Mesenchymal stem cell (in vitro differentiated cells and primary cell): ENCODE data around the gene CLDN19.
"Not testable (repeated sequence)": the region's sequence is repeated elsewhere in the genome, so short reads cannot be mapped to it uniquely, and the experiment has no call there.

ENCODE experiments used
- DNase-seq: peaks from one replicate; pipeline ENCODE4 v3.0.0-alpha.2; 2013
- H2AFZ ChIP-seq: one replicate; pipeline ENCODE4 v1.6.1; 2013; ENCODE audit warnings: low read depth, mild to moderate bottlenecking, control low read depth, inconsistent platforms, low read length, moderate library complexity
- H2AK5ac ChIP-seq: 2 replicates; pipeline ENCODE4 v1.6.1; 2013; ENCODE audit warnings: low read length, moderate library complexity, mild to moderate bottlenecking, inconsistent platforms; ENCODE audit not compliant: severe bottlenecking
- H2BK120ac ChIP-seq: one replicate; pipeline ENCODE4 v1.6.1; 2013; ENCODE audit warnings: low read depth, mild to moderate bottlenecking, inconsistent platforms, low read length, moderate library complexity
- H2BK12ac ChIP-seq, 2 experiments: one replicate each; pipeline ENCODE4 v1.6.1; 2013; ENCODE audit warnings: inconsistent platforms in 2 of 2, low read length in 2 of 2, mild to moderate bottlenecking in 2 of 2, moderate library complexity in 2 of 2, control low read depth in 1 of 2
- H2BK15ac ChIP-seq: one replicate; pipeline ENCODE4 v1.6.1; 2013; ENCODE audit warnings: mild to moderate bottlenecking, low read depth, inconsistent platforms; ENCODE audit not compliant: poor library complexity, severe bottlenecking
- H2BK5ac ChIP-seq: 2 replicates; pipeline ENCODE4 v1.6.1; 2013; ENCODE audit warnings: low read depth, mild to moderate bottlenecking, low read length, control low read depth, inconsistent platforms; ENCODE audit not compliant: poor library complexity, severe bottlenecking
- H3K14ac ChIP-seq, 2 experiments: one replicate each; pipeline ENCODE4 v1.6.1; 2013; ENCODE audit warnings: inconsistent platforms in 2 of 2, low read length in 2 of 2, control low read depth in 1 of 2, mild to moderate bottlenecking in 1 of 2, moderate library complexity in 1 of 2
- H3K18ac ChIP-seq, 2 experiments: one replicate each; pipeline ENCODE4 v1.6.1; 2013; ENCODE audit warnings: inconsistent platforms in 2 of 2, low read length in 2 of 2, control low read depth in 1 of 2, low read depth in 1 of 2, mild to moderate bottlenecking in 1 of 2
- H3K23ac ChIP-seq, 2 experiments: one replicate each; pipeline ENCODE4 v1.6.1; 2013; ENCODE audit warnings: inconsistent platforms in 2 of 2, low read length in 2 of 2, mild to moderate bottlenecking in 2 of 2, moderate library complexity in 2 of 2, control low read depth in 1 of 2
- H3K27ac ChIP-seq: 2 replicates; pipeline ENCODE4 v1.5.1; 2013; ENCODE audit warnings: mild to moderate bottlenecking, moderate library complexity, low read length, control low read depth, inconsistent platforms; ENCODE audit not compliant: poor library complexity, severe bottlenecking
- H3K27me3 ChIP-seq, 2 experiments: 2 replicates each; pipeline versions ENCODE4 v1.6.1 to v1.7.0; 2013; ENCODE audit warnings: low read length in 2 of 2, mild to moderate bottlenecking in 2 of 2, moderate library complexity in 2 of 2, control low read depth in 1 of 2, inconsistent platforms in 1 of 2; ENCODE audit not compliant: control insufficient read depth in 1 of 2, insufficient read depth in 1 of 2
- H3K36me3 ChIP-seq, 2 experiments: 2 replicates each; pipeline versions ENCODE4 v1.6.1 to v1.7.0; 2013; ENCODE audit warnings: low read length in 2 of 2, control low read depth in 1 of 2, inconsistent platforms in 1 of 2, low read depth in 1 of 2, mild to moderate bottlenecking in 1 of 2; ENCODE audit not compliant: insufficient read depth in 2 of 2, control insufficient read depth in 1 of 2
- H3K4ac ChIP-seq, 2 experiments: one replicate each; pipeline ENCODE4 v1.6.1; 2013; ENCODE audit warnings: inconsistent platforms in 2 of 2, low read length in 2 of 2, mild to moderate bottlenecking in 2 of 2, moderate library complexity in 2 of 2, control low read depth in 1 of 2, low read depth in 1 of 2
- H3K4me1 ChIP-seq: 2 replicates; pipeline ENCODE4 v1.6.1; 2013; ENCODE audit warnings: low read depth, low read length, control low read depth; ENCODE audit not compliant: control insufficient read depth, insufficient read depth
- H3K4me2 ChIP-seq: 2 replicates; pipeline ENCODE4 v1.6.1; 2013; ENCODE audit warnings: low read length, mild to moderate bottlenecking, inconsistent platforms; ENCODE audit not compliant: poor library complexity, severe bottlenecking
- H3K4me3 ChIP-seq, 2 experiments: 2 replicates each; pipeline versions ENCODE4 v1.5.1 to v1.7.0; 2013; ENCODE audit warnings: low read length in 2 of 2, mild to moderate bottlenecking in 2 of 2, control low read depth in 1 of 2, low read depth in 1 of 2; ENCODE audit not compliant: insufficient read depth in 1 of 2
- H3K79me1 ChIP-seq: replicated peaks from 2 replicates; pipeline ENCODE4 v1.6.1; 2013; ENCODE audit warnings: mild to moderate bottlenecking, control low read depth, low read length, inconsistent platforms; ENCODE audit not compliant: poor library complexity, severe bottlenecking
- H3K9ac ChIP-seq: 2 replicates; pipeline ENCODE4 v1.7.0; 2013; ENCODE audit warnings: mild to moderate bottlenecking, low read length, moderate library complexity
- H3K9me3 ChIP-seq: 2 replicates; pipeline ENCODE4 v1.7.0; 2013; ENCODE audit warnings: mild to moderate bottlenecking, low read length; ENCODE audit not compliant: control insufficient read depth
- H4K8ac ChIP-seq: one replicate; pipeline ENCODE4 v1.6.1; 2013; ENCODE audit warnings: inconsistent platforms, mild to moderate bottlenecking, low read length, moderate library complexity
- H4K91ac ChIP-seq: one replicate; pipeline ENCODE4 v1.6.1; 2013; ENCODE audit warnings: mild to moderate bottlenecking, low read length, inconsistent platforms
- WGBS: methylation state at CpG from one replicate; pipeline ENCODE4 v1.1.7; 2013; ENCODE audit warnings: mixed read lengths; 5-methylcytosine and 5-hydroxymethylcytosine counted together

CLDN19 gene

GRCh38 chr1:42722403-42722802 lies 17.6 kb downstream of the CLDN19 start:
- not testable (repeated sequence) for H3K79me1 ChIP-seq, H3K18ac ChIP-seq, H2BK15ac ChIP-seq, H3K4me1 ChIP-seq, H3K27ac ChIP-seq, H3K4me3 ChIP-seq, H3K4me2 ChIP-seq, H3K27me3 ChIP-seq, H2BK120ac ChIP-seq, H3K9me3 ChIP-seq, H3K23ac ChIP-seq, H3K4ac ChIP-seq, H2BK12ac ChIP-seq, H2AFZ ChIP-seq, H4K91ac ChIP-seq, H2BK5ac ChIP-seq, H3K14ac ChIP-seq, H3K36me3 ChIP-seq, H4K8ac ChIP-seq, H2AK5ac ChIP-seq, DNase-seq, H3K9ac ChIP-seq
- 100% methylated on average over 1 of the region's 2 CpGs for WGBS

- Histone ChIP-seq H3K4ac (no peak overlapping the region), H3K18ac (no peak overlapping the region), H2BK12ac (no peak overlapping the region), H3K9ac (no peak overlapping the region), H4K8ac (no peak overlapping the region), H2AFZ (no peak overlapping the region), H2AK5ac (no peak overlapping the region), H3K14ac (no peak overlapping the region), H3K36me3 (peaks cover 6 to 7% of the 10 kb centered on the region in 2 experiments), H3K27ac (no peak overlapping the region), H3K9me3 (no peaks in the 10 kb centered on the region), H3K4me1 (peaks cover 6% of the 10 kb centered on the region), H3K27me3 (no peaks in the 10 kb centered on the region), H2BK5ac (no peak overlapping the region), H2BK15ac (no peak overlapping the region), H3K4me2 (no peak overlapping the region), H3K4me3 (no peak overlapping the region), H4K91ac (no peak overlapping the region), H3K23ac (no peak overlapping the region), H2BK120ac (no peak overlapping the region), H3K79me1 (peaks cover 9% of the 10 kb centered on the region)
- WGBS: 100% methylated on average over 2 of the region's 3 CpGs
- no peak for DNase-seq
These were observed 18.1 kb downstream of the CLDN19 start for GRCh38 chr1:42721926-42722325.

- no peak overlapping the region for H3K23ac ChIP-seq
- H4K8ac ChIP-seq: no peak overlapping the region
- no peak overlapping the region for H3K18ac ChIP-seq
- no peak overlapping the region for H3K4me3 ChIP-seq
- H2AFZ ChIP-seq: no peak overlapping the region
- no peak overlapping the region for H3K9ac ChIP-seq
- no peak for DNase-seq
- no peak overlapping the region for H2BK5ac ChIP-seq
- peaks cover 16% of the 10 kb centered on the region for H3K79me1 ChIP-seq
- no peak overlapping the region for H2BK120ac ChIP-seq
- peaks cover 9 to 10% of the 10 kb centered on the region in 2 experiments for H3K36me3 ChIP-seq
- H2BK15ac ChIP-seq: no peak overlapping the region
- H2BK12ac ChIP-seq: no peak overlapping the region
- H4K91ac ChIP-seq: no peak overlapping the region
- H3K27me3 ChIP-seq: no peaks in the 10 kb centered on the region
- no peak overlapping the region for H3K4me2 ChIP-seq
- WGBS: 79% methylated on average over 1 of the region's 1 CpG
- H2AK5ac ChIP-seq: no peak overlapping the region
- peaks cover 6% of the 10 kb centered on the region for H3K4me1 ChIP-seq
- peak overlapping the region; percentile 12 for H3K27ac ChIP-seq
- no peak overlapping the region for H3K4ac ChIP-seq
- H3K9me3 ChIP-seq: no peaks in the 10 kb centered on the region
- H3K14ac ChIP-seq: no peak overlapping the region
These were observed 19.2 kb downstream of the CLDN19 start for GRCh38 chr1:42720868-42721267.

DNA sequence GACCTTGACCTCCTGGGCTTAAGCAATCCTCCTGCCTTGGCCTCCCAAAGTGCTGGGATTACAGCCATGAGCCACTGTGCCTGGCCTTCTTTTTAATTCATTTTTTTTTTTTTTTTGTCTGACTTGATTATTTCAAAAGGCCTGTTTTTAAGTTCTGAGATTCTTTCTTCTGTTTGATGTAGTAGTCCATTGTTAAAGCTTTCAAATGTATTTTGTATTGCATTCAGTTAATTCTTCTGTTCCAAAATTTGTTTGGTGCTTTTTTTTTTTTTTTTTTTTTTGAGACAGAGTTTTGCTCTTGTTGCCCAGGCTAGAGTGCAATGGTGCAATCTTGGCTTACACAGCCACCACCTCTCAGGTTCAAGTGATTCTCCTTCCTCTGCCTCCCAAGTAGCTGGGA lies 25.6 kb downstream of the CLDN19 start:
- not testable (repeated sequence) for H3K18ac ChIP-seq, H4K8ac ChIP-seq, H2AFZ ChIP-seq, H3K27me3 ChIP-seq, H2BK12ac ChIP-seq, H2BK5ac ChIP-seq, H3K4me3 ChIP-seq, H2BK120ac ChIP-seq, H2BK15ac ChIP-seq, H3K9ac ChIP-seq, H3K4me2 ChIP-seq, H3K14ac ChIP-seq, H2AK5ac ChIP-seq, H4K91ac ChIP-seq, H3K23ac ChIP-seq, DNase-seq, H3K4ac ChIP-seq, H3K4me1 ChIP-seq, H3K27ac ChIP-seq
- Histone ChIP-seq H3K79me1 (peaks cover 27% of the 10 kb centered on the region), H3K9me3 (peaks cover 15% of the 10 kb centered on the region), H3K36me3 (peaks cover 18 to 47% of the 10 kb centered on the region in 2 experiments)
